B cell (primary cell): ENCODE data around the gene ALKBH6.

Source experiments
- EZH2 ChIP-seq: IDR thresholded peaks from 2 replicates; pipeline ENCODE4 v1.6.1; 2012; ENCODE audit warnings: borderline replicate concordance, low read depth, mild to moderate bottlenecking, moderate library complexity, low read length; ENCODE audit not compliant: insufficient read depth, poor library complexity, severe bottlenecking
- TF ChIP-seq, protein P1 (sequence below): fragments of 200-600 bp; IDR thresholded peaks from one replicate; pipeline ENCODE4 v1.8.0; 2022; ENCODE audit warnings: antibody characterized with exemption, mild to moderate bottlenecking

DNA sequence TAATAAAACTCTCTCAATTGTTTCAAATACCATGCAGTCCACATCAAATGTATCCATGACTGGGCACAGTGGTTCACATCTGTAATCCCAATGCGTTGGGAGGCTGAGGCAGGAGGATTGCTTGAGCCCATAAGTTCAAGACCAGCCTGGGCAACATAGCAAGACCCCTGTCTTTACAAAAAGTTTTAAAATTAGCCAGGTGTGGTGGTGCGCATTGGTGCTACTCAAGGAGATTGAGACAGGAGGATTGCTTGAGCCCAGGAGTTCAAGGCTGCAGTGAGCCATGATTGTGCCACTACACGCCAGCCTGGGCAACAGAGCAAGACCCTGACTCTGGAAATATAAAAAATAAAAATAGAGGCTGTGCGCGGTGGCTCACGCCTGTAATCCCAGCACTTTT is 13.7 kb upstream of the ALKBH6 start:
- TF ChIP-seq, protein P1, sequence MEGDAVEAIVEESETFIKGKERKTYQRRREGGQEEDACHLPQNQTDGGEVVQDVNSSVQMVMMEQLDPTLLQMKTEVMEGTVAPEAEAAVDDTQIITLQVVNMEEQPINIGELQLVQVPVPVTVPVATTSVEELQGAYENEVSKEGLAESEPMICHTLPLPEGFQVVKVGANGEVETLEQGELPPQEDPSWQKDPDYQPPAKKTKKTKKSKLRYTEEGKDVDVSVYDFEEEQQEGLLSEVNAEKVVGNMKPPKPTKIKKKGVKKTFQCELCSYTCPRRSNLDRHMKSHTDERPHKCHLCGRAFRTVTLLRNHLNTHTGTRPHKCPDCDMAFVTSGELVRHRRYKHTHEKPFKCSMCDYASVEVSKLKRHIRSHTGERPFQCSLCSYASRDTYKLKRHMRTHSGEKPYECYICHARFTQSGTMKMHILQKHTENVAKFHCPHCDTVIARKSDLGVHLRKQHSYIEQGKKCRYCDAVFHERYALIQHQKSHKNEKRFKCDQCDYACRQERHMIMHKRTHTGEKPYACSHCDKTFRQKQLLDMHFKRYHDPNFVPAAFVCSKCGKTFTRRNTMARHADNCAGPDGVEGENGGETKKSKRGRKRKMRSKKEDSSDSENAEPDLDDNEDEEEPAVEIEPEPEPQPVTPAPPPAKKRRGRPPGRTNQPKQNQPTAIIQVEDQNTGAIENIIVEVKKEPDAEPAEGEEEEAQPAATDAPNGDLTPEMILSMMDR = no peak
- no peak for TF ChIP-seq EZH2
